HFFc6 (cell line): ENCODE results near the gene SFPQ. TPM values are rescaled to one million over a fixed set of nuclear protein-coding genes. Genes with fewer than 3 reads are reported as not detected.
"Not testable (repeated sequence)": the region's sequence is repeated elsewhere in the genome, so short reads cannot be mapped to it uniquely, and the experiment has no call there.

Experiments used
- DNase-seq: peaks from one replicate; pipeline ENCODE4 v3.0.0-alpha.2; 2018
- H3K27ac Mint-ChIP-seq: 2 replicates; pipeline ENCODE4 v1.8.0; 2020; ENCODE audit warnings: mild to moderate bottlenecking, mixed read lengths
- H3K27me3 Mint-ChIP-seq: 2 replicates; pipeline ENCODE4 v1.8.0; 2021; ENCODE audit warnings: mild to moderate bottlenecking, moderate library complexity, mixed read lengths; ENCODE audit not compliant: insufficient read depth
- H3K36me3 Mint-ChIP-seq: 2 replicates; pipeline ENCODE4 v1.8.0; 2021; ENCODE audit warnings: low read depth, mixed read lengths
- H3K4me1 Mint-ChIP-seq: 2 replicates; pipeline ENCODE4 v1.8.0; 2020; ENCODE audit warnings: low read depth, mixed read lengths
- H3K4me3 Mint-ChIP-seq: 2 replicates; pipeline ENCODE4 v1.8.0; 2020; ENCODE audit warnings: mild to moderate bottlenecking, moderate library complexity, mixed read lengths
- H3K9me3 Mint-ChIP-seq: 2 replicates; pipeline ENCODE4 v1.8.0; 2020; ENCODE audit warnings: mild to moderate bottlenecking, mixed read lengths
- CTCF ChIP-seq: fragments of 200-600 bp; sonication (generic); IDR thresholded peaks from 2 replicates; pipeline ENCODE4 v1.5.0; 2021; ENCODE audit warnings: antibody characterized with exemption, mild to moderate bottlenecking
- long read RNA-seq: library from polyadenylated mRNA; unstranded; transcript quantifications from one replicate; pipeline ENCODE4 v2.0.0, GENCODE V29; 2019
- total RNA-seq, 6 experiments: library from RNA; stranded (reverse); fragmentation: NEBNext Ultra II Directional; extraction: Animal tissue kit (Norgen Biotek cat#: 25700); gene quantifications; 2 replicates in 1 of 6; 3 replicates in 5 of 6; pipeline ENCODE4 v1.2.3, GENCODE V29; 2021

The SFPQ gene, protein sequence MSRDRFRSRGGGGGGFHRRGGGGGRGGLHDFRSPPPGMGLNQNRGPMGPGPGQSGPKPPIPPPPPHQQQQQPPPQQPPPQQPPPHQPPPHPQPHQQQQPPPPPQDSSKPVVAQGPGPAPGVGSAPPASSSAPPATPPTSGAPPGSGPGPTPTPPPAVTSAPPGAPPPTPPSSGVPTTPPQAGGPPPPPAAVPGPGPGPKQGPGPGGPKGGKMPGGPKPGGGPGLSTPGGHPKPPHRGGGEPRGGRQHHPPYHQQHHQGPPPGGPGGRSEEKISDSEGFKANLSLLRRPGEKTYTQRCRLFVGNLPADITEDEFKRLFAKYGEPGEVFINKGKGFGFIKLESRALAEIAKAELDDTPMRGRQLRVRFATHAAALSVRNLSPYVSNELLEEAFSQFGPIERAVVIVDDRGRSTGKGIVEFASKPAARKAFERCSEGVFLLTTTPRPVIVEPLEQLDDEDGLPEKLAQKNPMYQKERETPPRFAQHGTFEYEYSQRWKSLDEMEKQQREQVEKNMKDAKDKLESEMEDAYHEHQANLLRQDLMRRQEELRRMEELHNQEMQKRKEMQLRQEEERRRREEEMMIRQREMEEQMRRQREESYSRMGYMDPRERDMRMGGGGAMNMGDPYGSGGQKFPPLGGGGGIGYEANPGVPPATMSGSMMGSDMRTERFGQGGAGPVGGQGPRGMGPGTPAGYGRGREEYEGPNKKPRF
- total RNA-seq: 100 to 1,000 TPM; 144 to 254 (median 222) TPM
- long read RNA-seq, partial matches to known transcripts: 24 of 30 reads
- long read RNA-seq, other reads (novel, unspliced or antisense): 3 of 30 reads

GRCh38 chr1:35192853-35193664 is at the start of gene SFPQ:
Gene SFPQ, minus strand, starts transcription at chr1:35193145. Its CDS starts 96 bp downstream, at chr1:35193049.
- H3K9me3 Mint-ChIP-seq: no peaks in the 10 kb centered on the region; the same call in 1 of the 2 replicates
- peaks cover 56% of the 10 kb centered on the region for H3K4me1 Mint-ChIP-seq
- H3K4me3 Mint-ChIP-seq: peak within 1 kb of the TSS; percentile 99
- TF ChIP-seq CTCF: no peak
- peaks cover 39% of the 10 kb centered on the region for H3K36me3 Mint-ChIP-seq
- H3K27ac Mint-ChIP-seq: peak within 1 kb of the TSS; percentile 97
- peaks cover 15% of the 10 kb centered on the region for H3K27me3 Mint-ChIP-seq
- DNase-seq: peak; percentile 99

DNA sequence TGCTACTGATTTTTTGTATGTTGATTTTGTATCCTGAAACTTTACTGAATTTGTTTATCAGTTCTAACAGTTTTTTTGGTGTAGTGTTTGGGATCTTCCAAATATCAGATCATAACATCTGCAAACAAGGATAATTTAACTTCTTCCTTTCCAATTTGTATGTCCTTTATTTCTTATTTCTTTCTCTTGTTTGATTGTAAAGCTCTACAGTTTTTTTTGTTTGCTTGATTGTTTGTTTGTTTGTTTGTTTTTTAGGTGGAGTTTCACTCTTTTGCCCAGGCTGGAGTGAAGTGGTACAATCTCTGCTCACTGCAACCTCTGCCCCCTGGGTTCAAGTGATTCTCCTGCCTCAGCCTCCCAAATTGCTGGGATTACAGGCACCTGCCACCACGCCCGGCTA is 43.8 kb upstream of the SFPQ start:
- H3K9me3 Mint-ChIP-seq, H3K36me3 Mint-ChIP-seq, H3K27ac Mint-ChIP-seq, H3K27me3 Mint-ChIP-seq, H3K4me1 Mint-ChIP-seq, H3K4me3 Mint-ChIP-seq, DNase-seq: not testable (repeated sequence)

GRCh38 chr1:35231287-35231686 is 38.3 kb upstream of the SFPQ start:
- no peaks in the 10 kb centered on the region for H3K36me3 Mint-ChIP-seq
- H3K27ac Mint-ChIP-seq: no peak overlapping the region
- DNase-seq: no peak
- H3K4me1 Mint-ChIP-seq: no peaks in the 10 kb centered on the region
- H3K4me3 Mint-ChIP-seq: no peak overlapping the region
- H3K27me3 Mint-ChIP-seq: no peaks in the 10 kb centered on the region; the same call in 1 of the 2 replicates
- no peak for TF ChIP-seq CTCF
- H3K9me3 Mint-ChIP-seq: no peaks in the 10 kb centered on the region; the same call in 1 of the 2 replicates

GRCh38 chr1:35229587-35230360 is 36.8 kb upstream of the SFPQ start:
- no peak overlapping the region for H3K4me3 Mint-ChIP-seq
- no peak for DNase-seq
- no peaks in the 10 kb centered on the region; the same call in 1 of the 2 replicates for H3K27me3 Mint-ChIP-seq
- H3K36me3 Mint-ChIP-seq: no peaks in the 10 kb centered on the region
- H3K27ac Mint-ChIP-seq: no peak overlapping the region
- no peaks in the 10 kb centered on the region; the same call in 1 of the 2 replicates for H3K9me3 Mint-ChIP-seq
- H3K4me1 Mint-ChIP-seq: peaks cover 1% of the 10 kb centered on the region; the same call in 1 of the 2 replicates
- TF ChIP-seq CTCF: no peak

- Mint-ChIP-seq H3K9me3 (no peaks in the 10 kb centered on the region; the same call in 1 of the 2 replicates), H3K27me3 (no peaks in the 10 kb centered on the region; the same call in 1 of the 2 replicates), H3K27ac (no peak overlapping the region), H3K36me3 (no peaks in the 10 kb centered on the region), H3K4me1 (peaks cover 25% of the 10 kb centered on the region), H3K4me3 (no peak overlapping the region)
- no peak for DNase-seq
- TF ChIP-seq CTCF: no peak
Measured at GRCh38 chr1:35226546-35226945, 33.6 kb upstream of the SFPQ start.
